ENCODE data around the gene GSTM3.
A peak's percentile ranks its signal among the peaks of the same experiment; 100 is the strongest.
"Not testable (repeated sequence)": the region's sequence is repeated elsewhere in the genome, so short reads cannot be mapped to it uniquely, and the experiment has no call there.

Gene GSTM3

DNA sequence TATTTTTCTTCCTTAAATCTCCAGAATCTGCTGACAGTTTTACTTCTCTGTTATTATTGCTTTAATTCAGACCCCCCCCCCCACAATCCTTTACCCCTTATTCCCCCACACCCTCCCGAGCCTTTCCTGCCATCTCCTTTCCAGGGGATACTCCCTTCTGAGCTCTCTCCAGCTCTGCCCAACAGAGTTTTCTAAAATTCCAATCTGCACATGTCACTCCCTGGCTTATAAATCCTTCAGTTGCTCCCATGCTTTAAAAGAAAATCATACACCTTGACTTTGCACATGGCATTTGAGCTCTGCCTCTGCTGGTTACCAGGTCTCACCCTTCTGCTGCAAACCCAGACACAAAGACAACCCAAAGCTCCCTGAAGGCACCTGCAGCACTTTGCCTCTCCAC, 34.6 kb upstream of the GSTM3 start:
- DNase-seq (ENCODE audit: low spot score): no peak

DNA sequence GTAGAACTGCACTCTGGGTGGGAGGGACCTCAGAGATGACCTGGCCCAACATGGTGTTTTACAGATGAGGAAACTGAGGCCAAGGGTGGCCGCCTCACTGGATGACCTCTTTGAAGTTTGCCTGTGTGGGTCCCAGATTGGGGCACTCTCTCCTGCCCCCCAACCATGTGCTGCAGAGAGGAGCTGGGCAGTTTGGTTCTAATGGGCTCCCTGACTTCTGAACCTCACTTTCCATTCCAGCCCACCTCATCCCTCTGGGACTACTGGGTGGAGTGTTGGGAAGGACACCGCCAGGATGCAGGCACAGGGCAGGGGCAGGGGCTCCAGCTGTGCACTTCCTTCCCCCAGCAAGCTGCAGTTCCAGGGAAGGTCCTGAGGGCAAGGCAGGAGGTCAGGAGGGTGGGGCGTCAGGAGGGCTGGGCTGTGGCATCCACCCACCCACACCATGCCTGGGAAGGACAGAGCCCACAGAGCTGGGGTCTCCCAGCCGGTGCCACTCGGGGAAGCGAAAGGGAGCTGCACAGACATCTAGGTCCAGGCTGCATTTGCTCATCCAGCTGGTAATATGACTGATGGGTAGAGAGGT, 33.2 kb upstream of the GSTM3 start:
- no peak for DNase-seq (ENCODE audit: low spot score)

DNA sequence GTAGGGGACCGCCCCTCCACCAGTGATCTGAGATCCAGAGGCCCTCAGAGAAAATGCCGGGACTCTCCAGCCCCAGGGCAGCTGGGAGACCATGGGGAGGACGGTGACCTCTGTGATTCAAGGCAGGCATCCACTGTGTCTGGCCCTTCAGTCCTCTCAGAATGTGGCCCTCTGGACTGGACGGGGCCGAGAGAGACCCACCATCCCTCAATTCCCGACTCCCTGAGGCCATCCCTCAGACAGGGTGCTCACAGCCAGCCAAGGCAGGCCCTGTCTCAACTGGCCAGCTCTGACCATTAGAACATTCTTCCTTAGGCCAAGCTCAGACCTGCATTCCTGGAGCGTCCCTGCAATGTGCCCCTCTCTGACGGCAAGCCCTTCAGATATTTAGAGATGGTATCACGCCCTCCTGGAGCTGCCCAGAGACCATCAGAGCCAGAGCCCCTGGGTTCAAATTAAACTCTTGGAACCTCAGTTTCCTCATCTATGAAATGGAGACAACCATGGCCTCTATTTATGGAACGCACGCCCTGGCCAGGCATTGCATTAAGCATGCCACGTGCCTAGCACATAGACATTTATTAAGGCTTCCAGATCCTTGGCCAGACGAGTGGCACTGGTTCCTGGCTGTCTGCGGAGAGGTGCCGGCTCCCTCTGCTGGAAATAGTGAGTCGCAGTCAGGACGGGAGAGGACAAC, 32.5 kb upstream of the GSTM3 start:
- DNase-seq (ENCODE audit: low spot score): peak; percentile 92

DNA sequence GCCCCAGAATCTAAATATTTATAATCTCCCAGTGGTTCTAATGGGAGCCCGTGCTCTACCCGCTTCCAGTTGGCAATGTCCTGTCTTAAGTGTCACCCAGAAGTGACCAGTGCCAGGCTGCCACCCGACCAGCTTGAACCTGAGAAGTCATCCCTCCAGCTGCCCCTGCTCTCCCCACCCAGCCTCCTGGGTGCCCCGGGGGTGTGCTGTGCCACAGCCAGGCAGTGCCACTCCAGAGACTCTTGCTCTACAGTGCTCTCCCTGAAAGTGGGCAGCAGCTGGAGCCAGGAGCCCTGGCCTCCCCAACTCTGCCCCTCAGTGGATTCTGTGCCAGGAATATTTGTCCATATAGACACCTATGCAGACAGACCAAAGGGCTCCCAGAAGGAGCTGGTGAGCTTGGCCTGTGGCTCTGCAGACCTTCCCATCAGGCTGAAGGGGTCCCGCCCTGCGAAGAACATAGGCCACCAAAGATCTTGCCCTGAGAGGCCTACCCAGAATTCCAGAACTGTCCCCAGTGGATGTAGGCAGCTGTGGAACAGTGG, 31.9 kb upstream of the GSTM3 start:
- no peak for DNase-seq (ENCODE audit: low spot score)

DNA sequence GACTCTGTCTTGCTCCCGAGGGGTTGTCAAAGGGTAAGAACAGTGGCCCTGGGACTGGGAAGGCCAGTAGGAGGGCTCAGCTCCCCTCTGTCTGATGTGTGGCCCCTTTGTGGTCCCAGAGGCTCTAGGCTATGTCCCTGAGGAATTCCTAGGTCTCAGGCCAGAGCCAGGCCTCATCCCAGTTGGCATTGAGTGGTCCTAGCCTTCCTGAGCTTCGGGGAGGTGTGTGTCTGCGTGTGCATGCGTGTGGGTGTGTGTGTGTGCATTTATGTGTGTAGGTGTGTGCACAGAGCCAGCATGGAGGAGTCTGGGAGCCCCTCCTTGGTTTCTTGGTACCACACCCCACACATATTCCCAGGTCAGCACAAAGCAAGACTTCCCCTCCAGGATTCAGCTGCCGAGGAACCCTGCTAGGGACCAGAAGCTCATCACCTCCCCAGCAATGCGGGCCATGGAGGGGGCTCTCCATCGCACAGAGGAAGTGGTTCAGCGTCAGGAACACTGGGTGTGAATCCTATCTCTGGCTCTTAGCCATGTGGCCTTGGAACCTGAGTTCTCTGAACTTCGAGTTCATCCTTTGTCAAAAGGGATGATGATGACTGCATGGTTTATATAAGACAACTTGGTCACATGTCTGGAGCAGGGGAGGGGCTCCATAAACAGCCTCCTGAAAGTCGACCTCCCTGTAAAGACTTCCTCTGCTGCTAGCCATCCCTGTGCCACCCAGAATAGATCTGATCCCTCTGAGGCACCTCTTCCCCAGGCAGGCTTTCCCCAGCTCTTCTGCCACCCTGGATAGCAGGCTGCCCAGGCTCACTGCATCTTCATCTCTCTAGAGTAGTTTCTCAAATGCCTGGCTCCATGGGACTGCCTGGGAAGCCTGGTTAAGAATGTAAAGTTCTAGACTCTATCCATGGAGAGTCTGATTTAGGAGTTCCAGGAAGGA, 31.1 kb upstream of the GSTM3 start:
- DNase-seq (ENCODE audit: low spot score): no peak

DNA sequence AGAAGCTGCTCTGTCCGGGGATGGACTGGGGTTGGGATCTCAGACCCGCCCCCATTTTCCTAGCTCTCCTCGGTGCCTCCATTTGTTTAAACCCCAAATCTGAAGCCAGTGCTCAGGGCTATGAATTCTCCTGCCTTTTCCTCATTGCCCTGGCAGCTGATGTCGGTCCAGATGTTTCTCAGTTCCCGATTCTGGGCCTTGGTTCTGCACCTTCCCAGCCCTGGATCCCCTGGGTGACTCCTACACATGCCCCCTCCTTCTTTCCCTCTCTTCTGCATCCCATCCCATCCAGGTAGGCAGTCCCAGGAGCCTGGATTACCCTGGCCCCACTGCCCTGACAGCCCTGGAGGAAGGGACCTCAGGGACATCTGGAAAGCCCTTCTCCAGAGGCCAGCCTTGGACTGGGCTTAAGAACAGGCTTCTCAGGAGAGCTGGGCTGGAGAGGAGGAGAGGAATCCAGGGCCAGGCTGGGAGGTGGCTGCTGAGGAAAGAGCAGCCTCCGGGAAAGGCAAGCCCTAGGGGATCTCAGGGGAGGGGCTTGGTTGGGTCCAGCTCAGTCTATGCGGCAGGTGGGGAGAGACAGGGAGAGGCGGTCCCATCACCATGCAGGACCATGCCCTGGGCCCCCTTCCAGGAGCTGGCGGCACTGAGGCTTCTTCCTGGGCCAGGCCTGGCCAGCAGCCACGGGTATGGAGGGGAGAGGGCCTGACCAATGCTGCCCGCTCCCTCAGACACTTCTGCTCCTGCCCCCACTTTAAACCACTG, 29.7 kb upstream of the GSTM3 start:
- peak; percentile 71 for DNase-seq (ENCODE audit: low spot score)

DNA sequence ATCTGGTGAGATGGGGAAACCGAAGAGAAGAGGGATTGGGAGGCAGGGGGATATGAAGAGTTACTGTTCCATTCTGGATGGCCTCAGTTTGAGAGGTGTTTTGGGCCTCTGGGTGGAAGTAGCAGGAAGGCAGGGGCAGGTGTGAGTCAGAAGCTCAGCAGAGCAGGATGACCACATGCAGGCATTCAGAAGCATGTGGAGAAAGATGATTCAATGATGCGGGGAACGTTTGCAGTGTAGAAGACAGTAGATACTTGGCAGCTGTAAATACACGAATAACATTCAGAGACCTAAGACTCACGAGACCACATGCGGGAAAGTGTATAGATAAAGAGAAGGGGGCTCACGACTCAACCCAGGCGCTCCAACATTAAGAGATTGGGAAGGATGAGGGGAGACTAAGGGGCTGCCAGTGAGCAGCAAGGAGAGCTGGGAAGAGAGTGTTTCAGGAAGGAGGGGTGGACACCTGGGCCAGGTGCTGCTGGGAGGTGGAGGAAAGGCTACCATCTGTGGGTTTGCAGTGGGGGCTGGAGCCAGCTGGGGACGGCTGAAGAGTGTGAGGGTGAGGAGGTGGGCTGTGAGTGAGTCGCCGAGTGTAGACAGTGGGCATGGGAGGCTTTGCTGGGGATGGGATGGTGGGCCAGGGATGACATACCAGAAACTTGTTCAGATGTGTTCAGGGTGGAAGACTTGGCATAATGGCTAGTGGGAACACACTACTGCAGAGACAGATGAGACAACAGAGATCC, 28.7 kb upstream of the GSTM3 start:
- no peak for DNase-seq (ENCODE audit: low spot score)

DNA sequence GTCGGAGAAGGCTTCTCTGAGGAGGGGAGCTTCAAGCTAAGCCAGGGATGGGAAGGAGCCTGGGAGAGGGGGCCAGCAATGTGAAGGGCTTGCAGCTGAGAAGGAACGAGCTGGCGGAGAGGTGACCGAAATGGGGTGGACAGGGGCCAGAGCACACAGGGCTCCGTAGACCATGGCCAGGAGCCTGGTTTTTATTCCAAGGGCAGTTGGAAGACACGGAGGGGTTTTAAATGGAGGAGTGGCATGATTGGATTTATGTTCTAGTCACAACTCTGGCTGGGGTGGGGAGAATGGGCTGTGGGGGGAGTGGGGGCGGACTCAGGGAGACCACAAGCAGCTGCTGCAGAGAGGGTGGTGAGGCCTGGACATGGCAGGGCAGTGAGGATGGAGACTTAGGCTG, 28.0 kb upstream of the GSTM3 start:
- DNase-seq (ENCODE audit: low spot score): no peak

DNA sequence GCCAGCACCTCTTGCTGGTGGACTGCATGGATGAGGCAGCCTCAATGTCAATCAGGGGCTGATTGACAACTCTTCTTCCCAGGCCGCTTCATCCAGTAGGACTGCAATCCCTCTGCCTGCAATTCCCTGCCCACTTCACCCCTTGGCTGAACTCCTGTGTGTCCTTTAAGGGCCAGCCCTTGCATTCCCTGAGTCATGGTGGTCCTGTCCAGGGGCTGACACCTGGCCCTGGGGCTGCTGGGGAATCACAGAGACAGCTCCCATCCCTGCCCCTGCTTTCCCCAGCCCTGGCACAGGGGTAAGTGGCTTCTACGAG, 27.5 kb upstream of the GSTM3 start:
- no peak for DNase-seq (ENCODE audit: low spot score)

DNA sequence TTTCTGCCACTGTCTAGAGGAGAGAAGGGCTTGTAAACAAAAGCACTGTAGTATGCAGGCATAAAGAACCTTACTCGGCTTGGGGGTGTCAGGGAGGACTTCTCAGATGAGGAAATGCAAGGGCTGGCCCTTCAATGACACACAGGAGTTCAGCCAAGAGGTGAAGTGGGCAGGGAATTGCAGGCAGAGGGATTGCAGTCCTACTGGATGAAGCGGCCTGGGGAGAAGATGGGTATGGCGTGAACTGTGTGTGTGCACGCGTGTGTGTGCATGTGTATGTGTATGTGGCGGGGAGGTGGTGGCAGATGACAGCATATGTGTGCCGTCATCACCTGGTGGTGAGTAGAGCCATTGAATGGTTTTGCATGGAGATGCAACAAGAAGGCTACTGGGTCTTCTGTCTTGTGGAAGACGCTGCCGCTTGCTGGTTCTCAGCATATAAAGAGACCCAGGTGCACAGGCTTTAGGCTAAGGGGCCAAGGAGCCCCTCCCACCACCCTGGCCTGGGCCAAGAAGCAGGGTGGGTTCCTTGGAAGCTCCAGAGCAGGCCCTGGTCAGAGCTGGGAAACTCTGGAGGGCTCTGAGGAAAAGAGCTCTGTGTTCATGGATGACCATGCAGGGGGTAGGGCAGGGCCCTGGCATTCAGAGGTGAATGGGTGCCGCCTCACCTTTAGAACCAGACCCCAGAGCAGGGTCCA, 26.9 kb upstream of the GSTM3 start:
- no peak for DNase-seq (ENCODE audit: low spot score)

DNA sequence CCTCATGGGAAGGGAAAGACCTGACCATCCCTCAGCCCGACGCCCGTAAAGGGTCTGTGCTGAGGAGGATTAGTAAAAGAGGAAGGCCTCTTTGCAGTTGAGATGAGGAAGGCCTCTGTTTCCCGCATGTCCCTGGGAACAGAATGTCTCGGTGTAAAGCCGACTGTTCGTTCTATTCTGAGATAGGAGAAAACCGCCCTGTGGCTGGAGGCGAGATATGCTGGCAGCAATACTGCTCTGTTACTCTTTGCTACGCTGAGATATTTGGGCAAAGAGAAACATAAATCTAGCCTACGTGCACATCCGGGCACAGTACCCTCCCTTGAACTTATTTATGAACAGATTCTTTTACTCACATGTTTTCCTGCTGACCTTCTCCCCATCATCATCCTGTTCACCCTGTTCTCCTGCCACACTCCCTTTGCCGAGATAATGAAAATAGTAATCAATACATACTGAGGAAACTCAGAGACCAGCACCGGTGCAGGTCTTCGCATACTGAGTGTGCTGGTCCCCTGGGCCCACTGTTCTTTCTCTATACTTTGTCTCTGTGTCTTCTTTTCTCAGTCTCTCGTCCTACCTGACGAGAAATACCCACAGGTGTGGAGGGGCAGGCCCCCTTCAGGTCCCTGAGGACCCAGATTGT, 26.3 kb upstream of the GSTM3 start:
- DNase-seq (ENCODE audit: low spot score): not testable (repeated sequence)

DNA sequence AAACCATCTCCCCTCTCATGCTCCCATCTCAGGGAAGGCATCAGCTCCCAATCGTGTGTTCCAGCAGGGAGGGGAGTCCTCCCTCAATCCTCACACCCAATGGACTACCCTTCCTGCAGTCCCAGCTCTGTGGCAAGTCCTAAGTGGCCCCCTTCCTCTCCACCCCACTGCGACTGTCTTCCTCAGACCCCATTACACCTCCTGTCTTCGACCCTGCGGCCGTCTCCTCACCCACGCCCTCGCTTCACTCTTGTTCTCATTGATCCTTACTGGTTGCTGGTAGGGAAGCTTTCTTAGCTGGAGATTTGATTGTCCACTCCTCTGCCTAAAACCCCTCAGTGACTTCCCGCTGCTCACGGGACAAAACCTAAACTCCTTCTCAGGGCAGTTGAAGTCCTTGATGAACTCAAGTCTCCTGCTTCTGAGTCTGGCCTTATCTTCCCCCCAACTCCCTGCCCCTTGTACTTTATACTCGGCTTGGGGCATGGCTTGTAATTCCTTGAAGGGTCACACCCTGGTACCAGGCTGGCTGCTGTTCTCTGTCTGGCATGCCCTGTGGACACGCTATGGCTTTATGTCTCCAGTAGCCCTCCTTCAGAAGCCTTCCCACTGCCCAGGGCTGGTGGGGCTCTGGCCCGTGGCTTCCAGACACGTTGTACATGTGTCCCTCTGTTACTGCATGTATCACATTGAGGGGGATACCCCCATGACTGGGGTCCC, 25.2 kb upstream of the GSTM3 start:
- no peak for DNase-seq (ENCODE audit: low spot score)

DNA sequence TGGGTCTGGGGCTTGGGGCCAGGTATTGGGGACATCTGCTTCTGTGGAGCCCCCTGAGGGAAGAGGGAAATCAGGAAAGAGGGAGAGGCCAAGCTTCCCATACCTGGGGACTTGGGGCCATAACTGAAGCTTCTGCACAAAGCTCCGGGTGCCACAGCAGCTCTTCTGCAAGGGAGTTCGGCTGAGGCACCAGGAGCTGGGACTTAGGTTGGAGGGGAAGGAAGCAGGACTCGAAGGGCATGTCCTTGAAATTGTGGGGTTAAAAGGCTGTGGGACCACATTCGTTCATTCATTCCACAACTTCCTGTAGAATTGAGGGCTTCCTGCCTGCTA, 24.6 kb upstream of the GSTM3 start:
- DNase-seq (ENCODE audit: low spot score): no peak

DNA sequence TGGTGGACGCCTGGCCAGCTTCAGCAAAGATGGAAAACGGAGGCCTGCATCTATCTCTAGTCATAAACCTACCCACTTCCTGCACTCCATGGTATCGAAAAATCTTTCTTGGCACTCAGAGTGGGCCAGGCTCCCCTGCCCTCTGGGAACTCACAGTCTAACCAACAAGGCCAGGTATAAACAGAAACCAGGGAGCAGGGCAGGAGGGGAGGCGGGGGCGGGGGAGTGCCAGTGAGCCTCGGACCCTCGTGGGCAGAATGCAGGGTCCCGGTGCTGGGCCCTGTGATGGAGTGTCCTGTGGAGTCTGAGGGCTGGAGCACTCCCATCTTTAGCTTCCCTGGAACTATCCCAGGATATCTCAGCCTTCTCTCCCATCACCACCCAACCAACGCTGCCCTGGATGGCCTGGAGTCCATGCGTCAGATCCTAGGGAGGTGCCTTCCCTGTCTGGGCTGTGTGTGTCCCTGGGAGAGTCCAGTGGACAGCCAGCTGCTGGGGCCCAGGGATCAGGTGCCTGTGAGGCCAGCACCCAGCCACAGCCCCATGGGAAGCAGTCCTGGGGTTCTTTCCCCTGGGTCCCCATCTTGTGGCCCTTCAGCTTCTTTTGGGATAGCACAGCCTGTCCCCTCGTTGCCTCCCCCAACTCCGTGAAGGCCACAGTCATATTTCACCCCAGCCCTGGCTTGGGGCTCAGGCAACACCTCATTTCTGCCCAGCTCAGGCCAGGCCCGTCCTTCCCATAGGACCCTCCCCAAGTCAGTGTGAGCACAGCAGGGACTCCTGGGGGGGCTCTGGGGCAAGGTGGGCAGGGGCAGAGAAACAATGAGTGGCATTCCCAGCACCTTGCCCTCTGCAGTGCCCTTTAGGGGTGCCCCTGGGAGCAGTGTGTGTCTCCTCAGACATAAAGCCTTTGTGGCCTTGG, 24.0 kb upstream of the GSTM3 start:
- no peak for DNase-seq (ENCODE audit: low spot score)

DNA sequence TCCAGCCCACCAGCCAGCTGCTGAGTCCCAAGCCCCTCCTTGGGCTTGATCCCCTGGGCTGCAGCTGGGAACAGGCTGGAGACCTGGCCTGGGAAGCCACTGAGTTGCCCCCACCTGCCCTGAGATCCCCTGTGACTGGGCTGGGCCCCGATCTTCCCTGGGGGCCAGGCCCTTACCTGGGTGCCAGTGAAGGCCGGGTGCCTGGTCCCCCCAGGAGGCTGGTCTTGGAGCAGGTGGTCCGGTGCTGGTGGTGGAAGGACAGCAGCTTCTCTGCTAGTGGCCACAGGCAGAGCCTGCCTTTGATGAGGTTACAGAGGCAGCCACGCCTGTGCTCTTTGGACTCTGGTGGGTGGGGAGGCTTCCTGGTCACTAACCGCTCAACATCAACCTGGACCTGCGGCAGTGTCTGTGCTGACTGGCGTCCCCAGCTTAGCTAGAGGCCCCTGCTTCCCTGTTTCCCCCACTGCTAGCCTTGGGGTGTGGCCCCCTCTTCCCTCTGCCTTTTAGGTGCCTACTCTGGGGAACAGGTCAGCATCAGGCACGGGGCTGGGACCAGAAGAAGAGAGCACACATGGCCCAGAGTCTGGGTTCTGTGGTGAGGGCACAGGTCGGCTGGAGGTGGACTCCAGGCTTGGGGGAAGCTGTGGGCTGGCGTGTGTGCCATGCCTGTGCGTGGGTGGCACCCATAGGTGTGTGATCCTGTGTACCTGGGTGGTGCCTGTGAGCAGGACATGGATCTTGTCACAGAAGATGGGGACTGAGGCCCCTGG, 23.0 kb upstream of the GSTM3 start, which contains the start of gene EPS8L3:
TSS of gene EPS8L3 (minus strand) at position 278 of the 770 bp plus-strand sequence. CDS start 2,174 bp downstream, outside the sequence.
- no peak for DNase-seq (ENCODE audit: low spot score)

DNA sequence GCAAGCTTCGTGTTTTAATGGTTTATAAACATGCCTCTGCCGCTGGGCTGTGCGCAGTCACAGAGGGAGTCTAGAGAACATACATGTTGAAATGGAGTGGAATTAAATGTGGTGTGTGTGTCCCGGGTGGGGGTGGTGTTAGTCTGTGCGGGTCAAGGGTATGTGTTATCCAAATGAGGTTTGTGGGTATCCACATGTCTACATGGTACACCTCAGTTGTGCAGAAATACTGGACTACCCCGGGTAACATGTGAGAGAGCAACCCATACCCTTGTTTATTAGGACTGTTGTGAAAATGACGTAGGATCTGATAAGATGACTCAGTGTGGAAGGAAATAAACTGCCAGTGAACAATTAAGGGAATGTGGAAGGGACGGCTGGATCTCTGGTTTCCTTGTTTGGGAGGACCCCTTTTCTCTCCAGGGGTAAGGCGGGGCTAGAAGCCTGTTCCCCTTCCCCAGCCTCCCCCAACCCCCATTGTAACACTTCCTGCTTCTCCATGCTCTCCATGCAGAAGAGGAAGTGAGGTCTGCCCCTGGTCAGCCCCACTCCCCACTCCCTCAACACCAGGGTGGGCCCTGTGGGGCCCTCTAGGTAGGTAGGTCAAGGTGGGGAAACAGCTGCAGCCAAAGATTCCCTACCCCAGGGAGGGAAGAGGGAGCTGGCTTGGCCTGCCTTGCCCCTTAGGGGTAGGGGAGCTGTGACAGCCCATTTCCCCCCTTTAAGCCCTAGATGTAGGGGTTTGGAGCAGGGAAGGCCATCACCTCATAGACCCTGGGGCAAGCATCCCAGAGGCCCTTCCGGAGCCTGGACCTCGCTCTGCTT, 22.2 kb upstream of the GSTM3 start:
- no peak for DNase-seq (ENCODE audit: low spot score)
